HL-60 (cell line): ENCODE measurements around the gene AKT1.

Source experiments
- DNase-seq, 2 experiments: peaks; one replicate each; pipeline ENCODE4 v3.0.0-alpha.2; 2010 to 2020; ENCODE audit warnings: low read depth in 1 of 2, low spot score in 1 of 2
- H3K27ac ChIP-seq: fragments of 250-450 bp; sonication (Bioruptor Pico); replicated peaks from 2 replicates; pipeline ENCODE4 v1.5.1; 2020; ENCODE audit warnings: mild to moderate bottlenecking, moderate library complexity
- H3K27me3 ChIP-seq: fragments of 250-450 bp; sonication (Bioruptor Pico); 2 replicates; pipeline ENCODE4 v1.5.1; 2021; ENCODE audit warnings: mild to moderate bottlenecking, moderate library complexity; ENCODE audit not compliant: insufficient read depth, poor library complexity, severe bottlenecking
- H3K4me3 ChIP-seq: replicated peaks from 2 replicates; pipeline ENCODE4 v1.5.1; 2011; ENCODE audit warnings: mild to moderate bottlenecking, control low read depth, low read length; ENCODE audit not compliant: insufficient read depth
- CTCF ChIP-seq: IDR thresholded peaks from one replicate; pipeline ENCODE4 v1.5.1; 2011; ENCODE audit warnings: low read length, control low read depth, inconsistent platforms; ENCODE audit not compliant: insufficient read depth
- GABPA ChIP-seq: IDR thresholded peaks from 2 replicates; pipeline ENCODE4 v1.6.1; 2012; ENCODE audit warnings: low read depth
- POLR2AphosphoS5 ChIP-seq: IDR thresholded peaks from 2 replicates; pipeline ENCODE4 v1.6.1; 2012; ENCODE audit warnings: low read depth
- REST ChIP-seq: IDR thresholded peaks from 2 replicates; pipeline ENCODE4 v1.6.1; 2012; ENCODE audit warnings: low read depth; ENCODE audit not compliant: insufficient replicate concordance
- SPI1 ChIP-seq: IDR thresholded peaks from 2 replicates; pipeline ENCODE4 v1.6.1; 2012; ENCODE audit warnings: low read depth, mild to moderate bottlenecking, borderline replicate concordance

Gene AKT1

GRCh38 chr14:104741803-104742251 lies 53.7 kb downstream of the AKT1 start:
- TF ChIP-seq GABPA, result no peak
- TF ChIP-seq REST, result no peak
- Histone ChIP-seq H3K4me3 (no peak overlapping the region), H3K27me3 (no peaks in the 10 kb centered on the region), H3K27ac (no peak overlapping the region)
- no peak for DNase-seq

GRCh38 chr14:104741108-104741802 lies 54.3 kb downstream of the AKT1 start:
- TF ChIP-seq SPI1 (no peak), REST (no peak), CTCF (no peak), POLR2AphosphoS5 (no peak), GABPA (no peak)
- H3K27ac ChIP-seq, result no peak overlapping the region

GRCh38 chr14:104739546-104740516 lies 55.7 kb downstream of the AKT1 start:
- TF ChIP-seq GABPA (no peak), POLR2AphosphoS5 (no peak), CTCF (no peak), REST (no peak), SPI1 (no peak)
- no peak overlapping the region for H3K4me3 ChIP-seq
- no peaks in the 10 kb centered on the region for H3K27me3 ChIP-seq
- no peak overlapping the region for H3K27ac ChIP-seq
- DNase-seq, result no peak

More at GRCh38 chr14:104741108-104741802, 54.3 kb downstream of the AKT1 start:
- no peak overlapping the region for H3K4me3 ChIP-seq
- no peaks in the 10 kb centered on the region for H3K27me3 ChIP-seq
- DNase-seq, result no peak
